Measurements from ENCODE around the gene HIGD1A. TPM values are rescaled to one million over a fixed set of nuclear protein-coding genes. Genes with fewer than 3 reads are reported as not detected.

Gene HIGD1A
- total and polyA plus RNA-seq, 9 of the 15 experiments (the other 6 are each of a cell fraction or from before 2014, with no cell fraction given) = 165 to 1,185 (median 333) TPM

DNA sequence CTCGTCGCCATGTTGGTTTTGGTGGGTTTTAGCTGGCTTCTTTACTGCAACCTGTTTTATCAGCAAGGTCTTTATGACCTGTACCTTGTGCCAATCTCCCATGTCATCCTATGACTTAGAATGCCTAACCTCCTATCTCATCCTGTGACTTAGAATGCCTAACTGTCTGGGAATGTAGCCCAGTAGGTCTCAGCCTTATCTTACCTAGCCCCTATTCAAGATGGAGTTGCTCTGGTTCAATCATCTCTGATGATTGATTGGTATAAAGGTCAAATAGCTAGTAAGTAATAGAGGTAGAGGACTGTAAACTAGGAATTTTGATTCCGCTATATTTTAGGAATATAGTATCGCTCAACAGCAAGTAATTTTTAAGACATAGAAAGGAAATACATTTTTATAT, 3.6 kb upstream of the HIGD1A start (continued):
- 0 out of 2 replicates have a peak, but pooled peaks have one; percentile 35 for TF ChIP-seq TSHZ1 (CRISPR knock-in tag; IDR thresholded peaks at IDR 0.05)
- TF ChIP-seq TEAD1 (CRISPR knock-in tag; IDR thresholded peaks at IDR 0.05) = peak in 1 of 2 experiments; percentile 85; a peak in 2 of 4 replicates
- no peak for TF ChIP-seq ZNF224 (CRISPR knock-in tag; IDR thresholded peaks at IDR 0.05)
- TF ChIP-seq ZNF740 (CRISPR knock-in tag; IDR thresholded peaks at IDR 0.05) = no peak
- peak in 1 of 2 experiments; percentile 59; a peak in 1 of 4 replicates for TF ChIP-seq ZNF740 (tag; IDR thresholded peaks at IDR 0.05)
- TF ChIP-seq KLF6 (CRISPR knock-in tag; IDR thresholded peaks at IDR 0.05; ENCODE audit: borderline replicate concordance) = peak; percentile 64; the same call in 1 of the 2 replicates
- TF ChIP-seq PYGO2 (tag; IDR thresholded peaks at IDR 0.05) = peak; percentile 84
- no peak for TF ChIP-seq MTF1 (CRISPR knock-in tag; IDR thresholded peaks at IDR 0.05; ENCODE audit: borderline replicate concordance)
- TF ChIP-seq PTRF (tag; IDR thresholded peaks at IDR 0.05) = peak; percentile 82
- TF ChIP-seq, protein P1, sequence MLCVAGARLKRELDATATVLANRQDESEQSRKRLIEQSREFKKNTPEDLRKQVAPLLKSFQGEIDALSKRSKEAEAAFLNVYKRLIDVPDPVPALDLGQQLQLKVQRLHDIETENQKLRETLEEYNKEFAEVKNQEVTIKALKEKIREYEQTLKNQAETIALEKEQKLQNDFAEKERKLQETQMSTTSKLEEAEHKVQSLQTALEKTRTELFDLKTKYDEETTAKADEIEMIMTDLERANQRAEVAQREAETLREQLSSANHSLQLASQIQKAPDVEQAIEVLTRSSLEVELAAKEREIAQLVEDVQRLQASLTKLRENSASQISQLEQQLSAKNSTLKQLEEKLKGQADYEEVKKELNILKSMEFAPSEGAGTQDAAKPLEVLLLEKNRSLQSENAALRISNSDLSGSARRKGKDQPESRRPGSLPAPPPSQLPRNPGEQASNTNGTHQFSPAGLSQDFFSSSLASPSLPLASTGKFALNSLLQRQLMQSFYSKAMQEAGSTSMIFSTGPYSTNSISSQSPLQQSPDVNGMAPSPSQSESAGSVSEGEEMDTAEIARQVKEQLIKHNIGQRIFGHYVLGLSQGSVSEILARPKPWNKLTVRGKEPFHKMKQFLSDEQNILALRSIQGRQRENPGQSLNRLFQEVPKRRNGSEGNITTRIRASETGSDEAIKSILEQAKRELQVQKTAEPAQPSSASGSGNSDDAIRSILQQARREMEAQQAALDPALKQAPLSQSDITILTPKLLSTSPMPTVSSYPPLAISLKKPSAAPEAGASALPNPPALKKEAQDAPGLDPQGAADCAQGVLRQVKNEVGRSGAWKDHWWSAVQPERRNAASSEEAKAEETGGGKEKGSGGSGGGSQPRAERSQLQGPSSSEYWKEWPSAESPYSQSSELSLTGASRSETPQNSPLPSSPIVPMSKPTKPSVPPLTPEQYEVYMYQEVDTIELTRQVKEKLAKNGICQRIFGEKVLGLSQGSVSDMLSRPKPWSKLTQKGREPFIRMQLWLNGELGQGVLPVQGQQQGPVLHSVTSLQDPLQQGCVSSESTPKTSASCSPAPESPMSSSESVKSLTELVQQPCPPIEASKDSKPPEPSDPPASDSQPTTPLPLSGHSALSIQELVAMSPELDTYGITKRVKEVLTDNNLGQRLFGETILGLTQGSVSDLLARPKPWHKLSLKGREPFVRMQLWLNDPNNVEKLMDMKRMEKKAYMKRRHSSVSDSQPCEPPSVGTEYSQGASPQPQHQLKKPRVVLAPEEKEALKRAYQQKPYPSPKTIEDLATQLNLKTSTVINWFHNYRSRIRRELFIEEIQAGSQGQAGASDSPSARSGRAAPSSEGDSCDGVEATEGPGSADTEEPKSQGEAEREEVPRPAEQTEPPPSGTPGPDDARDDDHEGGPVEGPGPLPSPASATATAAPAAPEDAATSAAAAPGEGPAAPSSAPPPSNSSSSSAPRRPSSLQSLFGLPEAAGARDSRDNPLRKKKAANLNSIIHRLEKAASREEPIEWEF (CRISPR knock-in tag; IDR thresholded peaks at IDR 0.05) = peak; percentile 62; the same call in 1 of the 2 replicates
- TF ChIP-seq, protein P2, sequence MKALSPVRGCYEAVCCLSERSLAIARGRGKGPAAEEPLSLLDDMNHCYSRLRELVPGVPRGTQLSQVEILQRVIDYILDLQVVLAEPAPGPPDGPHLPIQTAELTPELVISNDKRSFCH (CRISPR knock-in tag; IDR thresholded peaks at IDR 0.05) = no peak
- TF ChIP-seq, protein P2 (tag; IDR thresholded peaks at IDR 0.05) = peak; percentile 95
- TF ChIP-seq, protein P3, sequence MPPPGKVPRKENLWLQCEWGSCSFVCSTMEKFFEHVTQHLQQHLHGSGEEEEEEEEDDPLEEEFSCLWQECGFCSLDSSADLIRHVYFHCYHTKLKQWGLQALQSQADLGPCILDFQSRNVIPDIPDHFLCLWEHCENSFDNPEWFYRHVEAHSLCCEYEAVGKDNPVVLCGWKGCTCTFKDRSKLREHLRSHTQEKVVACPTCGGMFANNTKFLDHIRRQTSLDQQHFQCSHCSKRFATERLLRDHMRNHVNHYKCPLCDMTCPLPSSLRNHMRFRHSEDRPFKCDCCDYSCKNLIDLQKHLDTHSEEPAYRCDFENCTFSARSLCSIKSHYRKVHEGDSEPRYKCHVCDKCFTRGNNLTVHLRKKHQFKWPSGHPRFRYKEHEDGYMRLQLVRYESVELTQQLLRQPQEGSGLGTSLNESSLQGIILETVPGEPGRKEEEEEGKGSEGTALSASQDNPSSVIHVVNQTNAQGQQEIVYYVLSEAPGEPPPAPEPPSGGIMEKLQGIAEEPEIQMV (tag; conservative IDR thresholded peaks at IDR 0.05; ENCODE audit: low read depth) = 0 out of 2 replicates have a peak, but pooled peaks have one; percentile 19
